ENCODE measurements around the gene MFF. TPM values are rescaled to one million over a fixed set of nuclear protein-coding genes. Genes with fewer than 3 reads are reported as not detected.

Gene MFF
- total and polyA plus RNA-seq, 8 donors: 29.8 to 71.7 (median 44.1) TPM

GRCh38 chr2:227370791-227371312 lies 45.8 kb downstream of the MFF start:
- DNase-seq (peak in 1 of 6 donors; percentile 27), ATAC-seq (peak in 2 of 4 donors; percentile 71 to 73)
- intact Hi-C loops (cut with DNase I): no loop called here

DNA sequence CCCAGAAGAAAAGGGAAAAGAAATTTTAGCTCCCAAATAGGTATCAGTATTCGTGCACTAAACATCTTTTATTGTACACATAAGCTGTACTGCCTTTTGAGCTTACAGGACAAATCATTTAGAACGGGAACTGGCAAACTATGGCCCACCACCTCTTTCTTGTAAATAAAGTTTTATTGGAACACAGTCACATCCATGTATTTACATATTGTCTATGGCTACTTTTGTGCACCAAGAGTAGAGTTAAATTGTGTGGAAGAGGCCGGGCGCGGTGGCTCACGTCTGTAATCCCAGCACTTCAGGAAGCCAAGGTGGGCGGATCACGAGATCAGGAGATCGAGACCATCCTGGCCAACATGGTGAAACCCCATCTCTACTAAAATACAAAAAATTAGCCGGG lies 48.3 kb downstream of the MFF start:
- H3K9me3 ChIP-seq: no peaks in the 10 kb centered on the region
- FAIRE-seq (no peak), DNase-seq (no peak), ATAC-seq (no peak)
- no peaks in the 10 kb centered on the region for H3K27me3 ChIP-seq
- no peaks in the 10 kb centered on the region for H3K36me3 ChIP-seq
- no peaks in the 10 kb centered on the region for H3K4me1 ChIP-seq
- H3K4me3 ChIP-seq: no peak overlapping the region
- intact Hi-C loops (cut with DNase I): no loop called here
- no peak overlapping the region for H3K27ac ChIP-seq
- 87 to 90% methylated on average over 10 of the region's 10 CpGs for WGBS, 2 donors
- TF ChIP-seq, protein P1, sequence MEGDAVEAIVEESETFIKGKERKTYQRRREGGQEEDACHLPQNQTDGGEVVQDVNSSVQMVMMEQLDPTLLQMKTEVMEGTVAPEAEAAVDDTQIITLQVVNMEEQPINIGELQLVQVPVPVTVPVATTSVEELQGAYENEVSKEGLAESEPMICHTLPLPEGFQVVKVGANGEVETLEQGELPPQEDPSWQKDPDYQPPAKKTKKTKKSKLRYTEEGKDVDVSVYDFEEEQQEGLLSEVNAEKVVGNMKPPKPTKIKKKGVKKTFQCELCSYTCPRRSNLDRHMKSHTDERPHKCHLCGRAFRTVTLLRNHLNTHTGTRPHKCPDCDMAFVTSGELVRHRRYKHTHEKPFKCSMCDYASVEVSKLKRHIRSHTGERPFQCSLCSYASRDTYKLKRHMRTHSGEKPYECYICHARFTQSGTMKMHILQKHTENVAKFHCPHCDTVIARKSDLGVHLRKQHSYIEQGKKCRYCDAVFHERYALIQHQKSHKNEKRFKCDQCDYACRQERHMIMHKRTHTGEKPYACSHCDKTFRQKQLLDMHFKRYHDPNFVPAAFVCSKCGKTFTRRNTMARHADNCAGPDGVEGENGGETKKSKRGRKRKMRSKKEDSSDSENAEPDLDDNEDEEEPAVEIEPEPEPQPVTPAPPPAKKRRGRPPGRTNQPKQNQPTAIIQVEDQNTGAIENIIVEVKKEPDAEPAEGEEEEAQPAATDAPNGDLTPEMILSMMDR (IDR thresholded peaks at IDR 0.05): no peak

More at GRCh38 chr2:227370791-227371312, 45.8 kb downstream of the MFF start:
- no peak overlapping the region for H3K27ac ChIP-seq
- TF ChIP-seq, protein P1 (IDR thresholded peaks at IDR 0.05): no peak
- H3K9me3 ChIP-seq: no peaks in the 10 kb centered on the region
- FAIRE-seq: no peak
- H3K36me3 ChIP-seq: no peaks in the 10 kb centered on the region
- whole genome bisulfite sequencing, 2 donors: 70 to 79% methylated on average over 9 of the region's 9 CpGs
- H3K4me1 ChIP-seq: peaks cover 0 to under 1% (median under 1%) of the 10 kb centered on the region in 3 donors
- H3K27me3 ChIP-seq: no peaks in the 10 kb centered on the region
- no peak overlapping the region for H3K4me3 ChIP-seq

- 83 to 89% methylated on average over 6 of the region's 6 CpGs for WGBS, 2 donors
- Histone ChIP-seq H3K27ac (no peak overlapping the region), H3K4me3 (no peak overlapping the region), H3K4me1 (no peaks in the 10 kb centered on the region), H3K27me3 (no peaks in the 10 kb centered on the region), H3K36me3 (no peaks in the 10 kb centered on the region), H3K9me3 (no peaks in the 10 kb centered on the region)
- ATAC-seq (no peak), FAIRE-seq (no peak), DNase-seq (no peak)
- intact Hi-C loops (cut with DNase I): no loop called here
- TF ChIP-seq, protein P1 (IDR thresholded peaks at IDR 0.05): no peak
Observed at GRCh38 chr2:227374158-227374557, 49.1 kb downstream of the MFF start.

- TF ChIP-seq, protein P1 (IDR thresholded peaks at IDR 0.05): no peak
- no peak for DNase-seq
- no peaks in the 10 kb centered on the region for H3K36me3 ChIP-seq
- no peak for ATAC-seq
- no peak for FAIRE-seq
- H3K27me3 ChIP-seq: no peaks in the 10 kb centered on the region
- no peaks in the 10 kb centered on the region for H3K4me1 ChIP-seq
- no peaks in the 10 kb centered on the region for H3K9me3 ChIP-seq
- H3K4me3 ChIP-seq: no peak overlapping the region
- H3K27ac ChIP-seq: no peak overlapping the region
- intact Hi-C loops (cut with DNase I): no loop called here
- 53 to 59% methylated on average over 9 of the region's 9 CpGs for WGBS, 2 donors
Observed at GRCh38 chr2:227376656-227377396, 51.8 kb downstream of the MFF start.

Data from pancreas (tissue), 10 donors.